CD4-positive, alpha-beta T cell treated with Interleukin-10 for 1 hour (primary cell): Measurements from ENCODE around the gene PTEN.
"Not testable (repeated sequence)": the region's sequence is repeated elsewhere in the genome, so short reads cannot be mapped to it uniquely, and the experiment has no call there.

ENCODE experiments used
- DNase-seq: peaks from one replicate; pipeline ENCODE4 v3.0.0-alpha.2; 2020

The PTEN gene

GRCh38 chr10:87873656-87874055 is 10.2 kb downstream of the PTEN start:
- no peak for DNase-seq

- no peak for DNase-seq
Observed at GRCh38 chr10:87875929-87876571, 12.6 kb downstream of the PTEN start.

GRCh38 chr10:87878664-87879459 is 15.4 kb downstream of the PTEN start:
- no peak for DNase-seq

GRCh38 chr10:87880336-87880735 is 16.9 kb downstream of the PTEN start:
- no peak for DNase-seq

GRCh38 chr10:87881373-87882059 is 18.1 kb downstream of the PTEN start:
- DNase-seq = not testable (repeated sequence)

- no peak for DNase-seq
Observed at GRCh38 chr10:87882555-87883294, 19.3 kb downstream of the PTEN start.

- DNase-seq = no peak
Observed at GRCh38 chr10:87886635-87887034, 23.2 kb downstream of the PTEN start.

GRCh38 chr10:87887146-87887545 is 23.7 kb downstream of the PTEN start:
- DNase-seq = no peak

GRCh38 chr10:87887548-87888289 is 24.3 kb downstream of the PTEN start:
- no peak for DNase-seq

- DNase-seq = no peak
Observed at GRCh38 chr10:87895430-87895829, 32.0 kb downstream of the PTEN start.

GRCh38 chr10:87896216-87896615 is 32.8 kb downstream of the PTEN start:
- no peak for DNase-seq

- not testable (repeated sequence) for DNase-seq
Observed at GRCh38 chr10:87897957-87898356, 34.5 kb downstream of the PTEN start.

- not testable (repeated sequence) for DNase-seq
Observed at GRCh38 chr10:87903396-87903795, 40.0 kb downstream of the PTEN start.

- no peak for DNase-seq
Observed at GRCh38 chr10:87913156-87913921, 49.9 kb downstream of the PTEN start.

GRCh38 chr10:87915406-87915805 is 52.0 kb downstream of the PTEN start:
- no peak for DNase-seq

GRCh38 chr10:87915989-87916388 is 52.6 kb downstream of the PTEN start:
- no peak for DNase-seq

GRCh38 chr10:87916515-87916914 is 53.1 kb downstream of the PTEN start:
- DNase-seq = no peak

- no peak for DNase-seq
Observed at GRCh38 chr10:87918254-87918859, 54.9 kb downstream of the PTEN start.

GRCh38 chr10:87920538-87920937 is 57.1 kb downstream of the PTEN start:
- no peak for DNase-seq

GRCh38 chr10:87921931-87922688 is 58.7 kb downstream of the PTEN start:
- DNase-seq = no peak
